Sigmoid colon (tissue), 4 donors: Measurements from ENCODE around the gene MAP1B.

ENCODE experiments used
- POLR2AphosphoS5 ChIP-seq, 4 donors: sonication (generic); formaldehyde crosslinking; IDR thresholded peaks; one replicate each; pipeline ENCODE4 v1.6.1; 2017; ENCODE audit warnings: antibody characterized with exemption in 4 of 4
- TF ChIP-seq, protein P1 (sequence below), 4 experiments: fragments of 450-650 bp in 3 of 4; fragments of 200-600 bp in 1 of 4; IDR thresholded peaks; one replicate each; pipeline ENCODE4 v1.5.1; 2016 to 2019; ENCODE audit warnings: antibody characterized with exemption in 4 of 4, mild to moderate bottlenecking in 3 of 4, moderate library complexity in 2 of 4

DNA sequence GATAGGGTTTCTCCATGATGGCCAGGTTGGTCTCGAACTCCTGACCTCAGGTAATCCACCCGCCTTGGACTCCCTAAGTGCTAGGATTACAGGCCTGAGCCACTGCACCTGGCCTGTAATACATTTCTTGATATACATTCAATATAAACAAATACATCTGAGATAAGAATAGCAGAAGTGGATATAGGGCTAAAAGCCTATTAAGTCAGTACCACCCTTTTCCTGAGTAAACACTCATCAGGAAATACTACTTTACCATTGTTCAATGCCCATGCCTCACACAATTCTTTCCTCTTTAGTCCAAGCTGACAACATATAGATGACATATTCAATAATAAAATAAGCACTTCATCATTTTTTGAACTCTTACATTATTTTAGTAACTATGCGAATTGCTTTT, 148.0 kb downstream of the MAP1B start:
- no peak for TF ChIP-seq POLR2AphosphoS5 (IDR thresholded peaks at IDR 0.05)
- TF ChIP-seq, protein P1, sequence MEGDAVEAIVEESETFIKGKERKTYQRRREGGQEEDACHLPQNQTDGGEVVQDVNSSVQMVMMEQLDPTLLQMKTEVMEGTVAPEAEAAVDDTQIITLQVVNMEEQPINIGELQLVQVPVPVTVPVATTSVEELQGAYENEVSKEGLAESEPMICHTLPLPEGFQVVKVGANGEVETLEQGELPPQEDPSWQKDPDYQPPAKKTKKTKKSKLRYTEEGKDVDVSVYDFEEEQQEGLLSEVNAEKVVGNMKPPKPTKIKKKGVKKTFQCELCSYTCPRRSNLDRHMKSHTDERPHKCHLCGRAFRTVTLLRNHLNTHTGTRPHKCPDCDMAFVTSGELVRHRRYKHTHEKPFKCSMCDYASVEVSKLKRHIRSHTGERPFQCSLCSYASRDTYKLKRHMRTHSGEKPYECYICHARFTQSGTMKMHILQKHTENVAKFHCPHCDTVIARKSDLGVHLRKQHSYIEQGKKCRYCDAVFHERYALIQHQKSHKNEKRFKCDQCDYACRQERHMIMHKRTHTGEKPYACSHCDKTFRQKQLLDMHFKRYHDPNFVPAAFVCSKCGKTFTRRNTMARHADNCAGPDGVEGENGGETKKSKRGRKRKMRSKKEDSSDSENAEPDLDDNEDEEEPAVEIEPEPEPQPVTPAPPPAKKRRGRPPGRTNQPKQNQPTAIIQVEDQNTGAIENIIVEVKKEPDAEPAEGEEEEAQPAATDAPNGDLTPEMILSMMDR (IDR thresholded peaks at IDR 0.05): no peak
